Measurements from ENCODE around the gene LINC01488.

GRCh38 chr11:69518081-69518950 is 36.9 kb downstream of the LINC01488 start:
- TF ChIP-seq, protein P1, sequence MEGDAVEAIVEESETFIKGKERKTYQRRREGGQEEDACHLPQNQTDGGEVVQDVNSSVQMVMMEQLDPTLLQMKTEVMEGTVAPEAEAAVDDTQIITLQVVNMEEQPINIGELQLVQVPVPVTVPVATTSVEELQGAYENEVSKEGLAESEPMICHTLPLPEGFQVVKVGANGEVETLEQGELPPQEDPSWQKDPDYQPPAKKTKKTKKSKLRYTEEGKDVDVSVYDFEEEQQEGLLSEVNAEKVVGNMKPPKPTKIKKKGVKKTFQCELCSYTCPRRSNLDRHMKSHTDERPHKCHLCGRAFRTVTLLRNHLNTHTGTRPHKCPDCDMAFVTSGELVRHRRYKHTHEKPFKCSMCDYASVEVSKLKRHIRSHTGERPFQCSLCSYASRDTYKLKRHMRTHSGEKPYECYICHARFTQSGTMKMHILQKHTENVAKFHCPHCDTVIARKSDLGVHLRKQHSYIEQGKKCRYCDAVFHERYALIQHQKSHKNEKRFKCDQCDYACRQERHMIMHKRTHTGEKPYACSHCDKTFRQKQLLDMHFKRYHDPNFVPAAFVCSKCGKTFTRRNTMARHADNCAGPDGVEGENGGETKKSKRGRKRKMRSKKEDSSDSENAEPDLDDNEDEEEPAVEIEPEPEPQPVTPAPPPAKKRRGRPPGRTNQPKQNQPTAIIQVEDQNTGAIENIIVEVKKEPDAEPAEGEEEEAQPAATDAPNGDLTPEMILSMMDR (IDR thresholded peaks at IDR 0.05; ENCODE audit: insufficient read depth, low read depth, low read length): no peak
- no peak for TF ChIP-seq EZH2 (IDR thresholded peaks at IDR 0.05; ENCODE audit: insufficient read depth, low read length)
